H1 (cell line): ENCODE data around the gene IRS1. TPM values are rescaled to one million over a fixed set of nuclear protein-coding genes. Genes with fewer than 3 reads are reported as not detected.

ENCODE experiments used
- CTCF ChIA-PET: fragments of 300-600 bp; sonication (Branson Sonifier 250); formaldehyde crosslinking; loops from one replicate; lab custom pipeline; 2021; ENCODE audit not compliant: partially characterized antibody; lab: Charles Lee
- POLR2A ChIA-PET: fragments of 300-600 bp; sonication (Branson Sonifier 250); formaldehyde crosslinking; loops from one replicate; lab custom pipeline; 2021; ENCODE audit warnings: inconsistent platforms; ENCODE audit not compliant: partially characterized antibody; lab: Charles Lee
- DNase-seq, 2 experiments: peaks; one replicate each; pipeline versions ENCODE4 v3.0.0 to v3.0.0-alpha.2; 2010 to 2022; ENCODE audit warnings: low spot score in 2 of 2, low read depth in 1 of 2, mixed read lengths in 1 of 2
- FAIRE-seq: peaks from 2 replicates; lab custom pipeline; 2011; peaks lifted over from hg19 to GRCh38; lab: Jason Lieb, UNC
- H2AFZ ChIP-seq: 2 replicates; pipeline ENCODE4 v1.8.1; 2012; ENCODE audit warnings: low read length, inconsistent platforms
- H2AK5ac ChIP-seq: 2 replicates; pipeline ENCODE4 v1.6.1; 2013; ENCODE audit warnings: low read depth, low read length
- H2BK120ac ChIP-seq: replicated peaks from 2 replicates; pipeline ENCODE3; 2013; ENCODE audit warnings: low read depth, low read length, inconsistent platforms
- H2BK12ac ChIP-seq: 2 replicates; pipeline ENCODE4 v1.6.1; 2013; ENCODE audit warnings: low read depth, low read length
- H2BK15ac ChIP-seq: 2 replicates; pipeline ENCODE4 v1.6.1; 2013; ENCODE audit warnings: low read length
- H2BK20ac ChIP-seq: 2 replicates; pipeline ENCODE4 v1.6.1; 2013; ENCODE audit warnings: low read length
- H2BK5ac ChIP-seq: 2 replicates; pipeline ENCODE4 v1.6.1; 2013; ENCODE audit warnings: low read depth, low read length
- H3K14ac ChIP-seq: 2 replicates; pipeline ENCODE4 v1.6.1; 2013; ENCODE audit warnings: inconsistent platforms; ENCODE audit not compliant: insufficient read length
- H3K18ac ChIP-seq: 2 replicates; pipeline ENCODE4 v1.6.1; 2013; ENCODE audit warnings: low read length; ENCODE audit errors: extremely low read depth
- H3K23ac ChIP-seq: 2 replicates; pipeline ENCODE4 v1.6.1; 2013; ENCODE audit warnings: inconsistent platforms; ENCODE audit not compliant: insufficient read length
- H3K23me2 ChIP-seq: 2 replicates; pipeline ENCODE4 v1.6.1; 2013; ENCODE audit warnings: low read depth, low read length
- H3K27ac ChIP-seq: 2 replicates; pipeline ENCODE4 v1.6.1; 2011; ENCODE audit warnings: low read depth, low read length, inconsistent platforms
- H3K27me3 ChIP-seq, 4 experiments: replicated peaks in 1 of 4; 1 replicate in 1 of 4; 2 replicates in 3 of 4; pipeline versions ENCODE4 v1.6.1 to v1.8.1; 2011 to 2013; ENCODE audit warnings: low read length in 3 of 4, mild to moderate bottlenecking in 3 of 4, inconsistent platforms in 2 of 4, mixed read lengths in 2 of 4, moderate library complexity in 1 of 4; ENCODE audit not compliant: control insufficient read depth in 3 of 4, insufficient read depth in 3 of 4; ENCODE audit errors: extremely low read depth in 1 of 4
- H3K36me3 ChIP-seq, 4 experiments: 2 replicates each; pipeline versions ENCODE4 v1.6.1 to v1.8.1; 2011 to 2013; ENCODE audit warnings: mild to moderate bottlenecking in 4 of 4, low read length in 3 of 4, moderate library complexity in 2 of 4, control low read depth in 1 of 4, inconsistent platforms in 1 of 4; ENCODE audit not compliant: insufficient read depth in 4 of 4, control insufficient read depth in 2 of 4
- H3K4ac ChIP-seq: replicated peaks from 2 replicates; pipeline ENCODE3; 2013; ENCODE audit warnings: low read length, low read depth, mixed read lengths, inconsistent platforms; ENCODE audit not compliant: insufficient read length
- H3K4me1 ChIP-seq, 4 experiments: replicated peaks in 1 of 4; 1 replicate in 1 of 4; 2 replicates in 3 of 4; pipeline versions ENCODE4 v1.6.1 to v1.8.1; 2011 to 2013; ENCODE audit warnings: low read length in 3 of 4, inconsistent platforms in 2 of 4, mixed read lengths in 1 of 4; ENCODE audit not compliant: insufficient read depth in 4 of 4, control insufficient read depth in 3 of 4
- H3K4me2 ChIP-seq, 2 experiments: 2 replicates each; pipeline versions ENCODE4 v1.6.1 to v1.8.1; 2011 to 2013; ENCODE audit warnings: low read depth in 2 of 2, low read length in 2 of 2, control low read depth in 1 of 2, inconsistent platforms in 1 of 2, mild to moderate bottlenecking in 1 of 2; ENCODE audit not compliant: insufficient read depth in 1 of 2
- H3K4me3 ChIP-seq, 4 experiments: fragments of 200-600, 300-600 bp in 1 of 4; sonication (generic), shearing (Covaris generic), sonication (Bioruptor Twin) in 1 of 4; 2 replicates each; pipeline versions ENCODE4 v1.5.1 to v1.8.1; 2011 to 2016; ENCODE audit warnings: low read length in 4 of 4, low read depth in 3 of 4, control low read depth in 2 of 4, inconsistent platforms in 2 of 4, mild to moderate bottlenecking in 2 of 4, mixed read lengths in 1 of 4, moderate library complexity in 1 of 4; ENCODE audit not compliant: insufficient read depth in 2 of 4; ENCODE audit errors: extremely low read depth in 1 of 4
- H3K56ac ChIP-seq: replicated peaks from 2 replicates; pipeline ENCODE3; 2013; ENCODE audit warnings: low read depth, mild to moderate bottlenecking, mixed read lengths, low read length, inconsistent platforms; ENCODE audit not compliant: insufficient read length
- H3K79me1 ChIP-seq: 2 replicates; pipeline ENCODE4 v1.6.1; 2013; ENCODE audit warnings: low read depth, low read length, control low read depth
- H3K79me2 ChIP-seq, 2 experiments: 2 replicates each; pipeline versions ENCODE4 v1.6.1 to v1.8.1; 2012 to 2013; ENCODE audit warnings: low read length in 2 of 2, mild to moderate bottlenecking in 2 of 2, inconsistent platforms in 1 of 2; ENCODE audit not compliant: insufficient read depth in 2 of 2, control insufficient read depth in 1 of 2
- H3K9ac ChIP-seq, 4 experiments: replicated peaks in 1 of 4; 1 replicate in 1 of 4; 2 replicates in 3 of 4; pipeline versions ENCODE4 v1.6.1 to v1.8.1; 2011 to 2013; ENCODE audit warnings: low read depth in 3 of 4, low read length in 3 of 4, control low read depth in 2 of 4, mild to moderate bottlenecking in 2 of 4, moderate library complexity in 2 of 4, inconsistent platforms in 1 of 4; ENCODE audit errors: extremely low read depth in 1 of 4
- H3K9me3 ChIP-seq, 2 experiments: 2 replicates each; pipeline versions ENCODE4 v1.6.1 to v1.8.1; 2012 to 2013; ENCODE audit warnings: mild to moderate bottlenecking in 2 of 2, moderate library complexity in 2 of 2, control low read depth in 1 of 2, inconsistent platforms in 1 of 2, low read depth in 1 of 2, low read length in 1 of 2, mixed read lengths in 1 of 2; ENCODE audit not compliant: insufficient read depth in 2 of 2
- H4K20me1 ChIP-seq, 2 experiments: replicated peaks in 1 of 2; 2 replicates each; pipeline versions ENCODE3 to v1.8.1; 2011 to 2013; ENCODE audit warnings: inconsistent platforms in 2 of 2, low read length in 2 of 2, mild to moderate bottlenecking in 1 of 2; ENCODE audit not compliant: insufficient read depth in 2 of 2, control insufficient read depth in 1 of 2
- H4K5ac ChIP-seq: 2 replicates; pipeline ENCODE4 v1.6.1; 2013; ENCODE audit warnings: low read length, low read depth, mixed read lengths, inconsistent platforms; ENCODE audit not compliant: insufficient read length
- H4K8ac ChIP-seq: 2 replicates; pipeline ENCODE4 v1.8.0; 2013; ENCODE audit warnings: mild to moderate bottlenecking, moderate library complexity, low read length, inconsistent platforms; ENCODE audit not compliant: insufficient read depth; ENCODE audit errors: extremely low read depth
- H4K91ac ChIP-seq: replicated peaks from 2 replicates; pipeline ENCODE3; 2013; ENCODE audit warnings: low read length, mixed read lengths, inconsistent platforms; ENCODE audit not compliant: insufficient read length
- SP4 ChIP-seq: IDR thresholded peaks from 2 replicates; pipeline ENCODE4 v1.6.1; 2012; ENCODE audit warnings: low read length, inconsistent platforms
- TAF7 ChIP-seq: optimal IDR thresholded peaks from 2 replicates; pipeline ENCODE3; 2011; ENCODE audit warnings: low read depth, mild to moderate bottlenecking, inconsistent platforms, low read length, moderate library complexity, borderline replicate concordance
- WGBS, 2 experiments: shearing (Covaris generic) in 1 of 2; methylation state at CpG; one replicate each; pipeline versions ENCODE4 v1.1.6 to v1.1.7; 2013 to 2015; ENCODE audit warnings: low lambda C conversion rate in 2 of 2, mixed read lengths in 2 of 2, inconsistent platforms in 1 of 2, low coverage in 1 of 2, missing lambda C conversion rate in 1 of 2; ENCODE audit not compliant: insufficient replicate concordance in 2 of 2, insufficient coverage in 1 of 2, insufficient read length in 1 of 2; ENCODE audit errors: extremely low coverage in 1 of 2, missing lambda C conversion rate in 1 of 2; 5-methylcytosine and 5-hydroxymethylcytosine counted together
- polyA plus RNA-seq, 7 experiments: library from polyadenylated mRNA; depleted of rRNA in 3 of 7; stranded (reverse) in 5 of 7; unstranded in 2 of 7; fragments of >200 nt in 5 of 7; fragments of 200-250 nt in 2 of 7; gene quantifications; 1 replicate in 5 of 7; 2 replicates in 1 of 7; 4 replicates in 1 of 7; pipeline versions ENCODE4 v1.2.1 to v1.2.3, GENCODE V29; 2011 to 2013; ENCODE audit warnings: missing spikeins in 2 of 7, mixed read lengths in 2 of 7
- total RNA-seq: library from RNA; stranded (reverse); fragmentation: NEBNext Ultra II Directional; extraction: Animal tissue kit (Norgen Biotek cat#: 25700); gene quantifications from 2 replicates; pipeline ENCODE4 v1.2.1, GENCODE V29; 2021

Gene IRS1
- total and polyA plus RNA-seq, 2 of the 8 experiments (the other 6 are each of a cell fraction or from before 2014, with no cell fraction given), result 9.1 to 26.9 TPM

GRCh38 chr2:226836548-226836885 is 36.9 kb upstream of the IRS1 start:
- FAIRE-seq, result no peak
- Histone ChIP-seq H3K18ac (peak overlapping the region; percentile 60; the same call in 1 of the 2 replicates), H2AFZ (peak overlapping the region; percentile 28; the same call in 1 of the 2 replicates)

More at GRCh38 chr2:226836548-226836885, 36.9 kb upstream of the IRS1 start:
- H3K4ac ChIP-seq, result no peak overlapping the region
- H2BK12ac ChIP-seq, result no peak overlapping the region; the same call in 1 of the 2 replicates
- H2BK120ac ChIP-seq, result no peak overlapping the region
- no peak overlapping the region for H4K91ac ChIP-seq
- H2AK5ac ChIP-seq, result no peak overlapping the region
- peaks cover 0 to 6% of the 10 kb centered on the region in 2 experiments; a peak in 1 of 4 replicates for H3K79me2 ChIP-seq
- no peak overlapping the region for H3K56ac ChIP-seq
- H2BK15ac ChIP-seq, result no peak overlapping the region
- H4K5ac ChIP-seq, result no peak overlapping the region
- no peak overlapping the region for H4K8ac ChIP-seq
- H2BK20ac ChIP-seq, result no peak overlapping the region
- H3K9me3 ChIP-seq, result no peaks in the 10 kb centered on the region
- peaks cover 0 to 5% (median 1%) of the 10 kb centered on the region in 4 experiments; a peak in 5 of 7 replicates for H3K4me1 ChIP-seq
- peaks cover 0 to 8% (median 0%) of the 10 kb centered on the region in 4 experiments; a peak in 1 of 8 replicates for H3K36me3 ChIP-seq
- H3K79me1 ChIP-seq, result no peaks in the 10 kb centered on the region
- H4K20me1 ChIP-seq, result no peaks in the 10 kb centered on the region
- peak overlapping the region; percentile 96; the same call in 1 of the 2 replicates for H2BK5ac ChIP-seq
- ChIA-PET CTCF (interaction anchor here (0.6 to 1.0 kb wide), 2 partner anchors 16 to 182 kb away, joined by 3 read pairs; no protein-coding TSS in a partner anchor), POLR2A (interaction anchor here (0.7 to 1.7 kb wide), 10 partner anchors 8 to 47 kb away, joined by 3 to 10 read pairs (median 5); no protein-coding TSS in a partner anchor)
- H3K4me2 ChIP-seq, result peak overlapping the region; percentile 67 to 73
- DNase-seq, result no peak
- H3K23ac ChIP-seq, result no peak overlapping the region
- peaks cover 6% of the 10 kb centered on the region; the same call in 1 of the 2 replicates for H3K23me2 ChIP-seq
- peaks cover 0 to 6% (median 0%) of the 10 kb centered on the region in 4 experiments; a peak in 3 of 7 replicates for H3K27me3 ChIP-seq
- TF ChIP-seq TAF7, result no peak
- TF ChIP-seq SP4, result 0 out of 2 replicates have a peak, but pooled peaks have one; percentile 16
- peak overlapping the region; percentile 69; the same call in 1 of the 2 replicates for H3K27ac ChIP-seq
- peak overlapping the region; percentile 45 to 84 (median 66); a peak in 6 of 7 replicates for H3K9ac ChIP-seq
- peak overlapping the region; percentile 55 to 70 (median 66) for H3K4me3 ChIP-seq
- no peak overlapping the region for H3K14ac ChIP-seq
- WGBS, 2 experiments, result 42% methylated on average over 6 of the region's 6 CpGs; no CpG with 5 or more reads in 1 of the 2 experiments
